Neuronal stem cell (in vitro differentiated cells): ENCODE results near the gene CYB561D1.

Experiments used
- DNase-seq: peaks from one replicate; pipeline ENCODE4 v3.0.0-alpha.2; 2013; ENCODE audit warnings: low spot score
- H2AFZ ChIP-seq: one replicate; pipeline ENCODE4 v1.6.1; 2013; ENCODE audit warnings: mild to moderate bottlenecking, low read length, inconsistent platforms
- H2AK5ac ChIP-seq: 2 replicates; pipeline ENCODE4 v1.6.1; 2013; ENCODE audit warnings: low read depth, mild to moderate bottlenecking, inconsistent platforms, low read length, moderate library complexity, mixed read lengths
- H2BK120ac ChIP-seq: 2 replicates; pipeline ENCODE4 v1.6.1; 2013; ENCODE audit warnings: low read depth, mild to moderate bottlenecking, inconsistent platforms, low read length, moderate library complexity, mixed read lengths
- H2BK12ac ChIP-seq: one replicate; pipeline ENCODE4 v1.6.1; 2013; ENCODE audit warnings: low read length, inconsistent platforms
- H2BK15ac ChIP-seq: 2 replicates; pipeline ENCODE4 v1.6.1; 2013; ENCODE audit warnings: mild to moderate bottlenecking, low read length, inconsistent platforms, mixed read lengths
- H2BK5ac ChIP-seq: one replicate; pipeline ENCODE4 v1.6.1; 2013; ENCODE audit warnings: inconsistent platforms, mild to moderate bottlenecking, low read length, moderate library complexity
- H3K14ac ChIP-seq: one replicate; pipeline ENCODE4 v1.6.1; 2013; ENCODE audit warnings: low read length, inconsistent platforms
- H3K18ac ChIP-seq: 2 replicates; pipeline ENCODE4 v1.6.1; 2013; ENCODE audit warnings: low read length, inconsistent platforms
- H3K23ac ChIP-seq: 2 replicates; pipeline ENCODE4 v1.6.1; 2013; ENCODE audit warnings: low read depth, mild to moderate bottlenecking, mixed read lengths, low read length, inconsistent platforms; ENCODE audit not compliant: poor library complexity
- H3K27ac ChIP-seq: replicated peaks from 3 replicates; pipeline ENCODE4 v1.5.1; 2013; ENCODE audit warnings: low read length, inconsistent platforms
- H3K27me3 ChIP-seq, 3 experiments: 2 replicates each; pipeline ENCODE4 v1.6.1; 2013; ENCODE audit warnings: low read length in 3 of 3, mild to moderate bottlenecking in 2 of 3, inconsistent platforms in 1 of 3, low read depth in 1 of 3, mixed read lengths in 1 of 3, moderate library complexity in 1 of 3; ENCODE audit not compliant: control insufficient read depth in 3 of 3, insufficient read depth in 3 of 3
- H3K36me3 ChIP-seq, 2 donors: replicated peaks in 1 of 2; 2 replicates each; pipeline ENCODE4 v1.6.1; 2013; ENCODE audit warnings: low read length in 2 of 2; ENCODE audit not compliant: control insufficient read depth in 2 of 2, insufficient read depth in 2 of 2
- H3K4ac ChIP-seq: 2 replicates; pipeline ENCODE4 v1.6.1; 2013; ENCODE audit warnings: inconsistent platforms, mild to moderate bottlenecking, low read length, moderate library complexity
- H3K4me1 ChIP-seq, 2 donors: 1 replicate in 1 of 2; 2 replicates in 1 of 2; pipeline ENCODE4 v1.6.1; 2013; ENCODE audit warnings: low read length in 2 of 2, low read depth in 1 of 2; ENCODE audit not compliant: control insufficient read depth in 2 of 2, insufficient read depth in 1 of 2
- H3K4me2 ChIP-seq: one replicate; pipeline ENCODE4 v1.6.1; 2013; ENCODE audit warnings: mild to moderate bottlenecking, low read length, inconsistent platforms; ENCODE audit not compliant: insufficient read depth, poor library complexity, severe bottlenecking
- H3K4me3 ChIP-seq, 2 donors: 2 replicates each; pipeline ENCODE4 v1.5.1; 2013; ENCODE audit warnings: low read length in 2 of 2, mild to moderate bottlenecking in 2 of 2, inconsistent platforms in 1 of 2, moderate library complexity in 1 of 2
- H3K79me1 ChIP-seq: one replicate; pipeline ENCODE4 v1.6.1; 2013; ENCODE audit warnings: low read depth, mild to moderate bottlenecking, inconsistent platforms, low read length, moderate library complexity
- H3K9ac ChIP-seq: one replicate; pipeline ENCODE4 v1.6.1; 2013; ENCODE audit warnings: mild to moderate bottlenecking, low read depth, low read length, inconsistent platforms; ENCODE audit not compliant: poor library complexity
- H3K9me3 ChIP-seq, 2 donors: replicated peaks in 1 of 2; 2 replicates each; pipeline versions ENCODE3 to v1.6.1; 2013; ENCODE audit warnings: low read length in 2 of 2, mild to moderate bottlenecking in 2 of 2, inconsistent platforms in 1 of 2, low read depth in 1 of 2, mixed read lengths in 1 of 2, moderate library complexity in 1 of 2; ENCODE audit not compliant: control insufficient read depth in 2 of 2, insufficient read depth in 1 of 2
- H4K8ac ChIP-seq: one replicate; pipeline ENCODE4 v1.6.1; 2013; ENCODE audit warnings: low read depth, mild to moderate bottlenecking, inconsistent platforms, low read length, moderate library complexity
- H4K91ac ChIP-seq: one replicate; pipeline ENCODE4 v1.6.1; 2013; ENCODE audit warnings: low read length, low read depth, mild to moderate bottlenecking, inconsistent platforms; ENCODE audit not compliant: poor library complexity
- WGBS, 2 donors: extraction: QIAGEN DNeasy Blood & Tissue Kit; methylation state at CpG; one replicate each; pipeline ENCODE4 v1.1.7; 2013; ENCODE audit warnings: missing lambda C conversion rate in 2 of 2, mixed read lengths in 1 of 2; ENCODE audit not compliant: insufficient read length in 2 of 2, insufficient replicate concordance in 1 of 2; ENCODE audit errors: extremely low coverage in 2 of 2; 5-methylcytosine and 5-hydroxymethylcytosine counted together

Gene CYB561D1

DNA sequence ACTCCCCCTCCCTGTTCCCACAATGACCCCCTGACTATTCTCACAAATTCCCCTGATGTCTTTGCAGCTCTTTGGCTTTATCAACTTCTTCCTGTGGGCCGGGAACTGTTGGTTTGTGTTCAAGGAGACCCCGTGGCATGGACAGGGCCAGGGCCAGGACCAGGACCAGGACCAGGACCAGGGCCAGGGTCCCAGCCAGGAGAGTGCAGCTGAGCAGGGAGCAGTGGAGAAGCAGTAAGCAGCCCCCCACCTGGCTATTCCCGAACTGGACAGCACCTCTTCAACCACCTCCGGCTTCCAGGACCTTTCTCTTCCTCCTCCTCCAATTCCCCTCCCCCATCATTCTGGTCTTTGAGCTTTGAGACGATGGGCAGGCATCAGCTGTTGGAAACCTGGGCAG, 14.6 kb upstream of the CYB561D1 start:
- H2BK5ac ChIP-seq = no peak overlapping the region
- H2BK12ac ChIP-seq = no peak overlapping the region
- H2BK120ac ChIP-seq = no peak overlapping the region
- H3K27me3 ChIP-seq = peaks cover 0 to 78% (median 17%) of the 10 kb centered on the region in 3 experiments
- no peak overlapping the region for H3K9ac ChIP-seq
- no peak overlapping the region for H3K18ac ChIP-seq
- no peak overlapping the region for H4K91ac ChIP-seq
- H3K79me1 ChIP-seq = no peaks in the 10 kb centered on the region
- H3K23ac ChIP-seq = no peak overlapping the region
- no peak overlapping the region for H2AK5ac ChIP-seq
- no peak overlapping the region for H3K4me3 ChIP-seq
- WGBS, 2 donors = no CpG with 5 or more reads among the region's 5 CpGs
- H3K14ac ChIP-seq = no peak overlapping the region
- no peak overlapping the region for H3K4me2 ChIP-seq
- no peak overlapping the region for H4K8ac ChIP-seq
- no peaks in the 10 kb centered on the region for H3K9me3 ChIP-seq
- H3K4me1 ChIP-seq = peaks cover 4 to 5% of the 10 kb centered on the region in 2 donors
- no peak overlapping the region for H3K27ac ChIP-seq
- H3K4ac ChIP-seq = no peak overlapping the region
- no peak overlapping the region for H2AFZ ChIP-seq
- no peak overlapping the region for H2BK15ac ChIP-seq
- DNase-seq = no peak
- no peaks in the 10 kb centered on the region for H3K36me3 ChIP-seq

DNA sequence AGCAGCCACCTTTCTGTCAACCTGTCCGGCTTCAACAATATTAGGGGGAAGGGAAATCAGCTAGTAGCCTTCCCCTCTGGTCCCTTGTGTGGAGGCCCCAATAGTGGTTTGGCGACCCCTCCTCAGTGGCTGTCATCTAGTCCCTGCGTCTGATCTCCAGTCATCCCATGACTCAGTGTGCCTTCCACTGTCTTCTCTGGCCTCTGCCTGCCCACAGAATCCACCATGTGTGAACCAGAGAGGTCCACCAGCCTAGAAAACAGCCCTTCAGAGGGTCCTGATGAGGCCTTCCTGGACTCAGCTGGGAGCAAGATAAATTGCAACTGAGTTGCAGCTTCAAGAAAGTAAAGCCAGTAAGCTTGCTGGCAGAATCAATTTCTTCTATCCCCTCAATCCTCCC, 14.0 kb upstream of the CYB561D1 start:
- no CpG with 5 or more reads among the region's 3 CpGs for WGBS, 2 donors
- H3K9me3 ChIP-seq = no peaks in the 10 kb centered on the region
- H3K27me3 ChIP-seq = peaks cover 0 to 73% (median 17%) of the 10 kb centered on the region in 3 experiments

DNA sequence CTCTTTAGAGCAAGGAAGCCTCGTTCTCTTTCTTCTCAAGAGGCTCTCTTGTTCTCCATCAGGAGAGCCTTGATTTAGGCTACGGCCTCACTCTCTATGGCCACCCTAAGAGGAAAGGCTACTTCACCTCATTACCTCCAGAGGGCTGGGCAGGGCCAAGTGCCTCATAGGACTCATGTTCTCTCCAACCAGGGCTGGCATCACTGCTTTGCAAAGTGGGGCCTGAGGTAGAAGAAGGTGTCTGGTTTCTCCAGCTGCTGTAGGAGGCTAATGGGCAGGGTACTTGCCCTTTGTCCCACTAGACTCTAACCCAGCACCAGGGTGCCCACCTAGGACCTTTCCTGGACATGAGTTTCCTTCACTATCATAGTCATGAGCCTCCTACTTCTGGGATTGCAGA, 12.2 kb upstream of the CYB561D1 start:
- H2AK5ac ChIP-seq = no peak overlapping the region
- H2BK15ac ChIP-seq = no peak overlapping the region
- no peak overlapping the region for H3K23ac ChIP-seq
- peaks cover 2% of the 10 kb centered on the region for H3K79me1 ChIP-seq
- DNase-seq = no peak
- no peak overlapping the region for H3K27ac ChIP-seq
- no peak overlapping the region for H2BK120ac ChIP-seq
- no peaks in the 10 kb centered on the region for H3K9me3 ChIP-seq
- whole genome bisulfite sequencing, 2 donors = no CpG with 5 or more reads among the region's 2 CpGs
- H3K27me3 ChIP-seq = peaks cover 0 to 56% (median 16%) of the 10 kb centered on the region in 3 experiments
- H3K4me2 ChIP-seq = no peak overlapping the region
- H3K4me3 ChIP-seq = no peak overlapping the region
- H3K14ac ChIP-seq = no peak overlapping the region
- no peak overlapping the region for H3K9ac ChIP-seq
- peaks cover 0 to 7% of the 10 kb centered on the region in 2 donors for H3K36me3 ChIP-seq
- H3K4me1 ChIP-seq = peaks cover 10 to 12% of the 10 kb centered on the region in 2 donors
- H3K18ac ChIP-seq = no peak overlapping the region
- H2BK5ac ChIP-seq = no peak overlapping the region
- no peak overlapping the region for H3K4ac ChIP-seq
- H4K91ac ChIP-seq = no peak overlapping the region
- H4K8ac ChIP-seq = no peak overlapping the region
- H2BK12ac ChIP-seq = no peak overlapping the region
- H2AFZ ChIP-seq = peak overlapping the region; percentile 63

More for the DNA sequence above, 14.0 kb upstream of the CYB561D1 start:
- Histone ChIP-seq H2BK5ac (no peak overlapping the region), H3K36me3 (no peaks in the 10 kb centered on the region), H3K79me1 (peaks cover 2% of the 10 kb centered on the region), H2BK12ac (no peak overlapping the region), H3K4ac (no peak overlapping the region), H3K18ac (no peak overlapping the region), H2BK120ac (no peak overlapping the region), H3K23ac (no peak overlapping the region), H3K9ac (no peak overlapping the region), H3K4me1 (peaks cover 8 to 9% of the 10 kb centered on the region in 2 donors), H2AFZ (no peak overlapping the region), H3K14ac (no peak overlapping the region), H3K4me3 (no peak overlapping the region), H2BK15ac (no peak overlapping the region), H3K4me2 (no peak overlapping the region), H4K8ac (no peak overlapping the region), H2AK5ac (no peak overlapping the region), H3K27ac (no peak overlapping the region), H4K91ac (no peak overlapping the region)
- no peak for DNase-seq

DNA sequence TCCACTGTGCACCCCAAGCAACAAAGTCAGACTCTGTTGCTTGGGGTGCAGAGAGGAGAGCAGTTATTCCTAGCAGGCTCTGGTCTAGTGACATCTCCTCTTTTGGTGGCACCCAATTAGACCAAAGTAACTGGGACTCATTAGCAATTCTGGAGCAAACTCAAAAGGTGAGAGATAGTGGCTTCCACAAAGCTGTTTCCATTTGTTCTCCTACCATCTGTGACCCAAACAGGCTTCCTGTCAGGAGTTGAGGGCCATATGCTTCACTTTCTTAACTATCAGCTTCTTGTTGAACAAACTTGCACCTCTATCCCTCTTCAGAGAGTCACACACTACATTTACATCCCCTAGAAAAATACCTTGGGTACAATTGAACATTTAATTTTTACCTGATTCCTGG, 11.7 kb upstream of the CYB561D1 start:
- Histone ChIP-seq H3K4me3 (no peak overlapping the region), H3K4me1 (peaks cover 10 to 12% of the 10 kb centered on the region in 2 donors)
- no peak for DNase-seq

More for the DNA sequence above, 11.7 kb upstream of the CYB561D1 start:
- Histone ChIP-seq H3K79me1 (peaks cover 2% of the 10 kb centered on the region), H3K9me3 (no peaks in the 10 kb centered on the region), H3K36me3 (peaks cover 0 to 12% of the 10 kb centered on the region in 2 donors), H2BK12ac (no peak overlapping the region), H3K23ac (no peak overlapping the region), H3K27ac (no peak overlapping the region), H2BK5ac (no peak overlapping the region), H4K8ac (no peak overlapping the region), H3K4me2 (no peak overlapping the region), H3K4ac (no peak overlapping the region), H3K27me3 (peaks cover 0 to 52% (median 16%) of the 10 kb centered on the region in 3 experiments), H2AK5ac (no peak overlapping the region), H2BK120ac (no peak overlapping the region), H3K18ac (no peak overlapping the region), H4K91ac (no peak overlapping the region), H2BK15ac (no peak overlapping the region), H2AFZ (no peak overlapping the region), H3K9ac (no peak overlapping the region), H3K14ac (no peak overlapping the region)
